ENCODE data around the gene DNAJC8. TPM values are rescaled to one million over a fixed set of nuclear protein-coding genes. Genes with fewer than 3 reads are reported as not detected.
A peak's percentile ranks its signal among the peaks of the same experiment; 100 is the strongest.

DNAJC8 gene
- total RNA-seq, 1 donor from 2014 or later: 132 TPM

DNA sequence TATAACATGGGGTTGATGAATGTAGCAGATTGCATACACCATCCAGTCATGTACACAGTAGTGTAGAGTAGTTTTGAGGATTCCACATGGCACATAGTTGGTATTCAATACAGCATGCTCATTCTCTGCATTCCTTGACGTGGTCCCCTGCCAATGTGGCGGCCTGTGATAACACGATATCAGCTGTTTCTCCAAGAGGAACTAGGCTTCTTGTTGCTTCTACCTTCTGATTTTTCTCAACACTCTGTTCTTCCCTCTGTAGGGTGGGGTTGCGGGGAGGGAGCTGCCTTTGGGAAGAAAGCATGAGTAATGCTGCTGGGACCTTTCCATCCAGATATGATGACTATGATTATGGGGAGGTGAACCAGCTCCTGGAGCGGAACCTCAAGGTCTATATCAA, 45.9 kb upstream of the DNAJC8 start:
- no peak for DNase-seq (ENCODE audit: low read depth, low spot score)
- H3K36me3 Mint-ChIP-seq (ENCODE audit: low read depth): no peaks in the 10 kb centered on the region
- H3K4me3 Mint-ChIP-seq: no peak overlapping the region
- peak overlapping the region; percentile 61 for H3K27ac Mint-ChIP-seq (ENCODE audit: unreplicated experiment)
- no peaks in the 10 kb centered on the region for H3K27me3 Mint-ChIP-seq (ENCODE audit: low read depth)
- H3K4me1 Mint-ChIP-seq: no peaks in the 10 kb centered on the region
- H3K9me3 Mint-ChIP-seq: no peaks in the 10 kb centered on the region
- no peak for TF ChIP-seq CTCF (conservative IDR thresholded peaks at IDR 0.05)

- TF ChIP-seq CTCF (conservative IDR thresholded peaks at IDR 0.05): no peak
- DNase-seq (ENCODE audit: low read depth, low spot score): no peak
- H3K27me3 Mint-ChIP-seq (ENCODE audit: low read depth): no peaks in the 10 kb centered on the region
- H3K4me1 Mint-ChIP-seq: no peaks in the 10 kb centered on the region
- no peaks in the 10 kb centered on the region for H3K9me3 Mint-ChIP-seq
- no peak overlapping the region for H3K4me3 Mint-ChIP-seq
- no peak overlapping the region for H3K27ac Mint-ChIP-seq (ENCODE audit: unreplicated experiment)
- no peaks in the 10 kb centered on the region for H3K36me3 Mint-ChIP-seq (ENCODE audit: low read depth)
Measured at GRCh38 chr1:28273216-28273860, 40.5 kb upstream of the DNAJC8 start.

- no peak overlapping the region for H3K4me3 Mint-ChIP-seq
- TF ChIP-seq CTCF (conservative IDR thresholded peaks at IDR 0.05): no peak
- no peaks in the 10 kb centered on the region for H3K36me3 Mint-ChIP-seq (ENCODE audit: low read depth)
- no peak overlapping the region for H3K27ac Mint-ChIP-seq (ENCODE audit: unreplicated experiment)
- H3K4me1 Mint-ChIP-seq: peaks cover 7% of the 10 kb centered on the region
- H3K27me3 Mint-ChIP-seq (ENCODE audit: low read depth): no peaks in the 10 kb centered on the region
- no peaks in the 10 kb centered on the region for H3K9me3 Mint-ChIP-seq
- no peak for DNase-seq (ENCODE audit: low read depth, low spot score)
Measured at GRCh38 chr1:28272215-28272852, 39.5 kb upstream of the DNAJC8 start.

DNA sequence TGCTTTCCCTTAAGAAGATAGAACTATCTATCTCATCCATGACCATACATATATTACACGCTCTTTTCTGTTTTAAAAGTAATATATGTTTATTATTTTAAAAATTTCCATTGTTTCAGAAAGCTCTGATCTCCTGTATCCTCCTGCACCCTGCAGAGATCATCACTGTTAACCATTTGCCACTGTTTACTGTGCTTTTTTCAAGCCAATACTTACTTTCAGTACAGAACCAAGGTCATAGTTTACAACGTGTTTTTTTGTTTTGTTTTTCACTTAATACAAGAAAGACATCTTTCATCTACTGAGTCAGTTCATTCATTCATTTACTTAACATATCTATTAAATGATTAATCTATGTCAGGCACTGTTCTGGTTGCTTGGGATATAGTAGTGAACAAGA, 36.7 kb upstream of the DNAJC8 start:
- TF ChIP-seq CTCF (conservative IDR thresholded peaks at IDR 0.05): no peak
- DNase-seq (ENCODE audit: low read depth, low spot score): no peak
- H3K36me3 Mint-ChIP-seq (ENCODE audit: low read depth): no peaks in the 10 kb centered on the region
- H3K9me3 Mint-ChIP-seq: no peaks in the 10 kb centered on the region
- H3K27me3 Mint-ChIP-seq (ENCODE audit: low read depth): no peaks in the 10 kb centered on the region
- no peak overlapping the region for H3K4me3 Mint-ChIP-seq
- H3K27ac Mint-ChIP-seq (ENCODE audit: unreplicated experiment): no peak overlapping the region
- peaks cover 21% of the 10 kb centered on the region for H3K4me1 Mint-ChIP-seq

DNA sequence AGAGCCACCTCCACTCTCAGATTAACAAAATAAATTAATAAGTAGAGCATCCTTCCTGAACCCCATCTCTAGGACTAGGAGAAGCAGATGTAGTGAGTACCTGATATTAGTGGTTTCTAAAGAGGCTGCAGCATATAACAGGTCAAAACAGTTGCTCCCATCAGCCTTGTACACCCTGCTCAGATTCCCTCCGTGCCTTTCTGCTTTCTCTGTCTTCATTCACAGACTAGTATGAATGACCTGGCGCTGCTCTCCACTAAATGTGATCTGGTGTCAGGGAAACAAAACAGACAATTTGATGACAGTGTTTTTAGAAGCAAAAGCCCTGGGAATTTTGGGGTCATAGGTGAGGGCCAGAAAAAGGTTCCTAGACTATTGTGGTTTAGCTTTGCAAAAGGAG, 34.8 kb upstream of the DNAJC8 start:
- H3K4me3 Mint-ChIP-seq: peak overlapping the region; percentile 1
- no peak for TF ChIP-seq CTCF (conservative IDR thresholded peaks at IDR 0.05)
- no peaks in the 10 kb centered on the region for H3K27me3 Mint-ChIP-seq (ENCODE audit: low read depth)
- no peak overlapping the region for H3K27ac Mint-ChIP-seq (ENCODE audit: unreplicated experiment)
- DNase-seq (ENCODE audit: low read depth, low spot score): no peak
- no peaks in the 10 kb centered on the region for H3K36me3 Mint-ChIP-seq (ENCODE audit: low read depth)
- H3K9me3 Mint-ChIP-seq: no peaks in the 10 kb centered on the region
- H3K4me1 Mint-ChIP-seq: peaks cover 27% of the 10 kb centered on the region

All from neural crest cell (in vitro differentiated cells).